Common myeloid progenitor, CD34-positive (primary cell): Measurements from ENCODE around the gene MACROH2A1.

Source experiments
- CTCF ChIA-PET: fragments of 350-600 bp; sonication (Branson Sonifier 250); formaldehyde crosslinking; loops from one replicate; lab custom pipeline; 2021; ENCODE audit warnings: antibody characterized with exemption; lab: Charles Lee
- POLR2A ChIA-PET: fragments of 350-600 bp; sonication (Branson Sonifier 250); formaldehyde crosslinking; loops from one replicate; lab custom pipeline; 2021; ENCODE audit warnings: antibody characterized with exemption; lab: Charles Lee
- DNase-seq, 3 donors: peaks; one replicate each; pipeline versions ENCODE4 v3.0.0 to v3.0.0-alpha.2; 2013
- H3K27ac ChIP-seq, 2 experiments: 1 replicate in 1 of 2; 2 replicates in 1 of 2; pipeline ENCODE4 v1.7.0; 2013; ENCODE audit warnings: inconsistent platforms in 2 of 2, low read length in 2 of 2, mild to moderate bottlenecking in 2 of 2, low read depth in 1 of 2, moderate library complexity in 1 of 2; ENCODE audit not compliant: severe bottlenecking in 2 of 2, insufficient read depth in 1 of 2, poor library complexity in 1 of 2
- H3K27me3 ChIP-seq, 5 experiments: replicated peaks in 2 of 5; 1 replicate in 3 of 5; 2 replicates in 2 of 5; pipeline versions ENCODE4 v1.6.1 to v1.7.0; 2013; ENCODE audit warnings: low read length in 4 of 5, mild to moderate bottlenecking in 2 of 5, moderate library complexity in 2 of 5, inconsistent platforms in 1 of 5; ENCODE audit not compliant: insufficient read depth in 5 of 5, control insufficient read depth in 4 of 5
- H3K36me3 ChIP-seq, 4 experiments: 1 replicate in 2 of 4; 2 replicates in 2 of 4; pipeline versions ENCODE4 v1.6.1 to v1.7.0; 2013; ENCODE audit warnings: low read length in 3 of 4, control low read depth in 1 of 4, mild to moderate bottlenecking in 1 of 4; ENCODE audit not compliant: control insufficient read depth in 4 of 4, insufficient read depth in 4 of 4
- H3K4me1 ChIP-seq, 4 experiments: 1 replicate in 3 of 4; 2 replicates in 1 of 4; pipeline versions ENCODE4 v1.6.1 to v1.7.1; 2013; ENCODE audit warnings: low read length in 3 of 4, mild to moderate bottlenecking in 3 of 4, control low read depth in 1 of 4, inconsistent platforms in 1 of 4, moderate library complexity in 1 of 4; ENCODE audit not compliant: control insufficient read depth in 4 of 4, insufficient read depth in 4 of 4; ENCODE audit errors: control extremely low read depth in 1 of 4
- H3K4me3 ChIP-seq, 7 experiments: 1 replicate in 4 of 7; 2 replicates in 3 of 7; pipeline versions ENCODE4 v1.5.1 to v1.7.0; 2013; ENCODE audit warnings: mild to moderate bottlenecking in 7 of 7, low read length in 6 of 7, moderate library complexity in 6 of 7, inconsistent platforms in 2 of 7, low read depth in 2 of 7, control low read depth in 1 of 7; ENCODE audit not compliant: insufficient read depth in 4 of 7, control insufficient read depth in 1 of 7; ENCODE audit errors: extremely low read depth in 1 of 7
- H3K9me3 ChIP-seq, 5 experiments: 1 replicate in 4 of 5; 2 replicates in 1 of 5; pipeline versions ENCODE4 v1.6.1 to v1.7.1; 2013; ENCODE audit warnings: low read length in 4 of 5, mild to moderate bottlenecking in 2 of 5, inconsistent platforms in 1 of 5, low read depth in 1 of 5, moderate library complexity in 1 of 5; ENCODE audit not compliant: control insufficient read depth in 4 of 5, insufficient read depth in 2 of 5; ENCODE audit errors: control extremely low read depth in 1 of 5
- WGBS: methylation state at CpG from one replicate; pipeline ENCODE4 v1.1.5; 2013; ENCODE audit not compliant: insufficient coverage; 5-methylcytosine and 5-hydroxymethylcytosine counted together

The MACROH2A1 gene

DNA sequence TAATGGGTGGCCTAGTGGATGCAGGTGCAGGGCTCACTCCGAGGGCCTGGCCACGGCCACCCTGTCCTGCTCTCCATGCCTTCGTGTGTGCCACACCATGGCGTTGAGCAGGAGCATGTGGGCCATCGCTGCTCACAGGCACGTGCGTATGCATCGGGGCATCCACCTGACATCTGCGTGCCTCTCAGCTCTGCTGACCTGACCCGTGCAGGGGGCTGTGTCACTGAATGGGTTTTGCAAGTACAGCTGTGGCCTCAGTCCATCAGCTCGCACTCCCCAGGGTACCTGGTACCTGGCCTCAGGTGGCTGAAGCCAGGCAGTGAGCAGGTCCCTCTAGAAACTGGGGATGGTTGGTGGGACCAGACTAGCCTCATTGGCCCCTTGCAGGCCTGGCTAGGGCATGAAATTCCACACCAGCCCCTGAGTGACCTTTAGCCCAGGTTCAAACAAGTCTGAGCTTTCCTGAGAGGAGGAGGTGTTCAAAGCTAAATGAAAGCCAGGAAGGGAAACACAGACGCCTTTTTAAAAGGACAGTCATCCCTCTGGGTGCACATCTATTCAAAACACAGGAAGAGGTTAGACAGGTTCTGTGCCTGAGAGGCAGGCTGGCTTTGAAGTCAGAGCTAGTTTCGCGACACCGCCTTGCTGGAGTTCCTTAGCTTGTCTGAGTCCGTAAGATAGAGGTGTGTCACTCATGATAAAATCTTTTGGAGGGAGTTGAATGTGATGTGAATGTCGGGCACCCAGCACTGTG is 74.0 kb downstream of the MACROH2A1 start:
- no peaks in the 10 kb centered on the region for H3K9me3 ChIP-seq
- H3K4me3 ChIP-seq: no peak overlapping the region
- CTCF ChIA-PET: interaction anchor here (0.8 to 1.4 kb wide), 3 partner anchors 10 to 227 kb away, joined by 3 to 8 read pairs (median 4); no protein-coding TSS in a partner anchor
- no peak overlapping the region for H3K27ac ChIP-seq
- POLR2A ChIA-PET: no interaction called here
- peaks cover 0 to 4% (median 1%) of the 10 kb centered on the region in 4 experiments for H3K36me3 ChIP-seq
- H3K4me1 ChIP-seq: peaks cover 0 to 3% (median 0%) of the 10 kb centered on the region in 4 experiments
- no peak for DNase-seq
- 95% methylated on average over 14 of the region's 17 CpGs for WGBS
- H3K27me3 ChIP-seq: no peaks in the 10 kb centered on the region

DNA sequence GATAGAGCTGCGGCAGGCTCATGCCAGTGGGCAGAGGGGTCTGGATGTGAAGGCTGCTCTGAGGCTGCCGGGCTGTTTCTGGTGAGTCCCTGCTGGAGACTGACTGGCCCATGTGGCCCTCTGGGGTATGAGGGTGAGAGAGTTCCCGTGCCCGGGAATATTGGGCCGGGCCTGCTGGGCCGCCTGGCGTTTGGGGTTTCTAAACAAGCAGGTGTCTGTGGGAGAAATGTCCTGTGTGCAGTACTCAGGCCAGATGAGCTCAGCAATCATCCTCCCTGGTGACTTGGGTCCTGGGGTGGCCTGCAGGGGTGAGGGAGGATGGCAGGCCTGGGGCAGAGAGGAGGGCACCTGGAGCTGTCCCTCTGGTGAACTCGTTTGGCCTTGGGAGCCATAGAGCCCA is 74.9 kb downstream of the MACROH2A1 start:
- ChIA-PET CTCF (interaction anchor here (0.7 to 1.2 kb wide), 3 partner anchors 11 to 46 kb away, joined by 3 to 4 read pairs (median 4); no protein-coding TSS in a partner anchor), POLR2A (no interaction called here)
- Histone ChIP-seq H3K27me3 (no peaks in the 10 kb centered on the region), H3K9me3 (no peaks in the 10 kb centered on the region), H3K27ac (no peak overlapping the region), H3K4me1 (peaks cover 0 to 3% (median 0%) of the 10 kb centered on the region in 4 experiments), H3K36me3 (no peaks in the 10 kb centered on the region), H3K4me3 (no peak overlapping the region)
- no peak for DNase-seq
- 96% methylated on average over 8 of the region's 8 CpGs for WGBS

DNA sequence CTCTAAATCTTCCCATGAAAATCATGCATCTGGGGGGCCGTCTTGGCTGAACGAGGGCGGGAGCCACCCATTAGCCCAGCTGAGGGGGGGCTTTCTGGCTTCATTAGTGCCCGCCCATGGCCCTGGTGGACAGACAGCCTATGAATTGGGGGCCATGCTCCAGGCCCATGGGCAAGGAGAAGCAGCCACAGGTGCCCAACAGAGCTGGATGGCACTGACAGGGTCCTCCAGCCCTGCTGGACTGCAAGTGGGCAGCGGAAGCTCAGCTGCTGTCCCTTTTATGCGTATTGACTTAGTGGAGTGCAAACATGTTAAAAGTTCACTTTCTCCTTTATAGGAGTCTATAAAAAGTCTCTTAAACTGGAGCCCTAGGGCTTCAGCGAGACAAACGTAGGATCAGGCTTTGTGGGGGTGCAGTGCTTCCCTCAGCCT is 75.3 kb downstream of the MACROH2A1 start:
- no peaks in the 10 kb centered on the region for H3K9me3 ChIP-seq
- ChIA-PET CTCF (interaction anchor here (0.7 to 1.2 kb wide), 2 partner anchors 11 to 47 kb away, joined by 3 to 4 read pairs; no protein-coding TSS in a partner anchor), POLR2A (no interaction called here)
- H3K27me3 ChIP-seq: no peaks in the 10 kb centered on the region
- no peak for DNase-seq
- peaks cover 0 to 3% (median 0%) of the 10 kb centered on the region in 4 experiments for H3K4me1 ChIP-seq
- H3K4me3 ChIP-seq: no peak overlapping the region
- 96% methylated on average over 4 of the region's 8 CpGs for WGBS
- no peak overlapping the region for H3K27ac ChIP-seq
- no peaks in the 10 kb centered on the region for H3K36me3 ChIP-seq

DNA sequence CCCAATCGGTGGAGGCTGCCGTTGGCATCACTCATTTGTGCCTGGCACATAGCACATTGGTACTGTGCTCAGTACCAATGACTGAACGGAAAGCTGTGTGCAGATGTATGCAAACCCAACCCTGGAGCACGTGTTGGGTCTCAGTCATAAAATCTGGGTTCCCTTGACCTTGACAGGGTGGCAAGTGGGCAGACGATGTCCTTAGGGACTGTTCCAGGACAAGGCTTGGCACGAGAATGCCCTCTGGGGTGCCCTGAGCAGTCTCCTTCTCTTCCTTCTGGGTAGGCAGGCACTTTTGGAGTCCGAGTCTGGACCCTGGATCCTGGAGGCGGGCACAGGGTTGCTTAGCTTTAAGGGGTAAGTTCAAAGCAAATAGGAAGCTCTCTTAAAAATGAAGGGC is 75.8 kb downstream of the MACROH2A1 start:
- peaks cover 0 to 3% (median 0%) of the 10 kb centered on the region in 4 experiments for H3K4me1 ChIP-seq
- H3K9me3 ChIP-seq: no peaks in the 10 kb centered on the region
- DNase-seq: no peak
- no peak overlapping the region for H3K4me3 ChIP-seq
- POLR2A ChIA-PET: no interaction called here
- CTCF ChIA-PET: interaction anchor here (0.7 to 1.2 kb wide), 2 partner anchors 10 to 47 kb away, joined by 3 to 4 read pairs; no protein-coding TSS in a partner anchor
- no peaks in the 10 kb centered on the region for H3K27me3 ChIP-seq
- H3K27ac ChIP-seq: no peak overlapping the region
- WGBS: 97% methylated on average over 7 of the region's 8 CpGs
- no peaks in the 10 kb centered on the region for H3K36me3 ChIP-seq

DNA sequence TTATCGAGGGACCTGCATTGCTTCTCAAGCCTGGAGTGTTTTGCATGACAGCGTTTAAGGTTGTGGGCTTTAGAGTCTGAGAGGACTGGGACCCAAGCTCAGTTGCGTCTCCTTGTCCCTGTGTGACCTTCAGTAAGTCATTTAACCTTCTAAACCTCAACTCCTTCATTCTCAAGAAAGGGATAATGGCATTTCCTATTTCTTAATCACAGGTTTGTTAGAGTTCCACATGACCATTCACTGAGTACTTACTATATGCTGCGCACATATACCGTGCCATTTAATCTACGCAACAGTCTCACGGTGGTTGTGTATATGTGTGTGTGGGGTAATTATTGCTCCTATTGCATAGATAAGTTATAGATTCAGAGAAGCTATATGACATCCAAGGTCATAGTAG is 76.3 kb downstream of the MACROH2A1 start:
- ChIA-PET CTCF (no interaction called here), POLR2A (no interaction called here)
- DNase-seq: no peak
- Histone ChIP-seq H3K27ac (no peak overlapping the region), H3K4me1 (peaks cover 0 to 3% (median 0%) of the 10 kb centered on the region in 4 experiments), H3K36me3 (no peaks in the 10 kb centered on the region), H3K4me3 (no peak overlapping the region), H3K27me3 (no peaks in the 10 kb centered on the region), H3K9me3 (no peaks in the 10 kb centered on the region)
- WGBS: 100% methylated on average over 6 of the region's 7 CpGs

DNA sequence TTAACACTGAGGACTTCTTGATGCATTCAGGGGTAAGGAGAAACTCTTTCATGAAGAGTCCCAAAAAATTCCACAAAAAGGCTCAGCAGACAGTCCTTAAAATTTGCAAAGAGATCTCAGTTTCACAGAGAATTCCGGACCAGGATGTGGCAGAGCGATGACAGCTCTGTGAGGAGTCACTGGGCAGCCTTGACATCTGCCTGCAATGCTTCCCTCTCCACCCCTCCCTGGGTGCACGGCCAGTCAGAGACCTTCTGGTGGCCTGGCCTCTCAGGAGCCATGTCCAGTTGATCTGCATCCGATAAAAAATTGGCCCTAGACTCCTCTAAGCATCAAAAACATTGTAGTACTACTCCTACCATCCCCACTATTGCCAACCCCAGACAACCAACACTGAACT is 76.8 kb downstream of the MACROH2A1 start:
- ChIA-PET CTCF (no interaction called here), POLR2A (no interaction called here)
- Histone ChIP-seq H3K27me3 (no peaks in the 10 kb centered on the region), H3K4me3 (no peak overlapping the region), H3K4me1 (peaks cover 0 to 3% (median 0%) of the 10 kb centered on the region in 4 experiments), H3K9me3 (no peaks in the 10 kb centered on the region), H3K27ac (no peak overlapping the region), H3K36me3 (no peaks in the 10 kb centered on the region)
- no peak for DNase-seq
- 97% methylated on average over 3 of the region's 4 CpGs for WGBS
